Gastroesophageal sphincter (tissue), 3 donors: Measurements from ENCODE around the gene CREB3L4.

Experiments used
- EP300 ChIP-seq: sonication (generic); formaldehyde crosslinking; IDR thresholded peaks from one replicate; pipeline ENCODE4 v1.6.1; 2017; ENCODE audit warnings: antibody characterized with exemption, mild to moderate bottlenecking
- TF ChIP-seq, protein P1 (sequence below), 4 experiments: fragments of 200-600 bp in 2 of 4; fragments of 450-650 bp in 2 of 4; sonication (generic) in 1 of 4; IDR thresholded peaks; one replicate each; pipeline ENCODE4 v1.5.1; 2017 to 2019; ENCODE audit warnings: antibody characterized with exemption in 4 of 4, mild to moderate bottlenecking in 2 of 4, moderate library complexity in 2 of 4

- TF ChIP-seq, protein P1, sequence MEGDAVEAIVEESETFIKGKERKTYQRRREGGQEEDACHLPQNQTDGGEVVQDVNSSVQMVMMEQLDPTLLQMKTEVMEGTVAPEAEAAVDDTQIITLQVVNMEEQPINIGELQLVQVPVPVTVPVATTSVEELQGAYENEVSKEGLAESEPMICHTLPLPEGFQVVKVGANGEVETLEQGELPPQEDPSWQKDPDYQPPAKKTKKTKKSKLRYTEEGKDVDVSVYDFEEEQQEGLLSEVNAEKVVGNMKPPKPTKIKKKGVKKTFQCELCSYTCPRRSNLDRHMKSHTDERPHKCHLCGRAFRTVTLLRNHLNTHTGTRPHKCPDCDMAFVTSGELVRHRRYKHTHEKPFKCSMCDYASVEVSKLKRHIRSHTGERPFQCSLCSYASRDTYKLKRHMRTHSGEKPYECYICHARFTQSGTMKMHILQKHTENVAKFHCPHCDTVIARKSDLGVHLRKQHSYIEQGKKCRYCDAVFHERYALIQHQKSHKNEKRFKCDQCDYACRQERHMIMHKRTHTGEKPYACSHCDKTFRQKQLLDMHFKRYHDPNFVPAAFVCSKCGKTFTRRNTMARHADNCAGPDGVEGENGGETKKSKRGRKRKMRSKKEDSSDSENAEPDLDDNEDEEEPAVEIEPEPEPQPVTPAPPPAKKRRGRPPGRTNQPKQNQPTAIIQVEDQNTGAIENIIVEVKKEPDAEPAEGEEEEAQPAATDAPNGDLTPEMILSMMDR (IDR thresholded peaks at IDR 0.05): no peak
- no peak for TF ChIP-seq EP300
Observed at GRCh38 chr1:153963030-153963849, 4.5 kb upstream of the CREB3L4 start, which contains the start of gene SLC39A1.
